GM12891 (cell line): ENCODE results near the gene GDPD1.

ENCODE experiments used
- POLR2A ChIP-seq: IDR thresholded peaks from 2 replicates; pipeline ENCODE4 v1.6.1; 2011; ENCODE audit warnings: low read depth, low read length, control low read depth
- POLR2AphosphoS5 ChIP-seq: IDR thresholded peaks from 2 replicates; pipeline ENCODE4 v1.6.1; 2011; ENCODE audit warnings: low read depth, low read length, control low read depth
- SPI1 ChIP-seq: IDR thresholded peaks from 2 replicates; pipeline ENCODE4 v1.6.1; 2011; ENCODE audit warnings: low read depth, low read length, control low read depth
- TAF1 ChIP-seq: IDR thresholded peaks from 2 replicates; pipeline ENCODE4 v1.6.1; 2011; ENCODE audit warnings: low read depth, low read length, control low read depth

- TF ChIP-seq POLR2AphosphoS5, result no peak
- TF ChIP-seq TAF1, result no peak
- no peak for TF ChIP-seq POLR2A
- TF ChIP-seq SPI1, result no peak
These were observed 47.5 kb downstream of the GDPD1 start for GRCh38 chr17:59267776-59268175.
